Daoy (cell line): Measurements from ENCODE around the gene SYT17. TPM values are rescaled to one million over a fixed set of nuclear protein-coding genes. Genes with fewer than 3 reads are reported as not detected.
A peak's percentile ranks its signal among the peaks of the same experiment; 100 is the strongest.

Experiments used
- DNase-seq: peaks from one replicate; pipeline ENCODE4 v3.0.0-alpha.2; 2015; ENCODE audit warnings: low read depth
- total RNA-seq: library from RNA; depleted of rRNA; stranded (reverse); fragments of >200 nt; shearing (Covaris generic); gene quantifications from 2 replicates; pipeline ENCODE4 v1.2.3, GENCODE V29; 2014

The SYT17 gene
- total RNA-seq, 1 experiment from 2014 or later = 3.8 TPM

GRCh38 chr16:19215705-19216104 lies 47.7 kb downstream of the SYT17 start:
- DNase-seq = no peak

- no peak for DNase-seq
These were observed 50.5 kb downstream of the SYT17 start for GRCh38 chr16:19218581-19218980.

DNA sequence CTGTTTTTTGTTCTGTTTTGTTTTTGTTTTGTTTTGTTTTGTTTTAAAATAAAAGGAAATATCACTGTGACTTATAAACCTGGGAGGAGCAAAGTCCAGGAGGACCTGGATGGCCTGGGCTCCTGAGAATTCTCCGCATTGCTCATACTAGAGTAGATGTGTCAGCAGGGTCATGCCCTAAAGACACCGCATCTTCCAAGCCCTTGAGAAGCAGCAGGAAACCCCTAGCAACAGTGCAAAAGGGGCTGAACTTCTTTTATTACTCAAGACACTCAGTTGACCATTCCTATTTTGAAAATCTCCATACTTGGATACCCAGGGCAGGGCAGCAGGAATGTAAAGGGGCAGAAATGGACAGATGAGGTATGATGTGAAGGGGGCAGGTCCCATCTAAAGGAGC lies 51.8 kb downstream of the SYT17 start:
- no peak for DNase-seq

DNA sequence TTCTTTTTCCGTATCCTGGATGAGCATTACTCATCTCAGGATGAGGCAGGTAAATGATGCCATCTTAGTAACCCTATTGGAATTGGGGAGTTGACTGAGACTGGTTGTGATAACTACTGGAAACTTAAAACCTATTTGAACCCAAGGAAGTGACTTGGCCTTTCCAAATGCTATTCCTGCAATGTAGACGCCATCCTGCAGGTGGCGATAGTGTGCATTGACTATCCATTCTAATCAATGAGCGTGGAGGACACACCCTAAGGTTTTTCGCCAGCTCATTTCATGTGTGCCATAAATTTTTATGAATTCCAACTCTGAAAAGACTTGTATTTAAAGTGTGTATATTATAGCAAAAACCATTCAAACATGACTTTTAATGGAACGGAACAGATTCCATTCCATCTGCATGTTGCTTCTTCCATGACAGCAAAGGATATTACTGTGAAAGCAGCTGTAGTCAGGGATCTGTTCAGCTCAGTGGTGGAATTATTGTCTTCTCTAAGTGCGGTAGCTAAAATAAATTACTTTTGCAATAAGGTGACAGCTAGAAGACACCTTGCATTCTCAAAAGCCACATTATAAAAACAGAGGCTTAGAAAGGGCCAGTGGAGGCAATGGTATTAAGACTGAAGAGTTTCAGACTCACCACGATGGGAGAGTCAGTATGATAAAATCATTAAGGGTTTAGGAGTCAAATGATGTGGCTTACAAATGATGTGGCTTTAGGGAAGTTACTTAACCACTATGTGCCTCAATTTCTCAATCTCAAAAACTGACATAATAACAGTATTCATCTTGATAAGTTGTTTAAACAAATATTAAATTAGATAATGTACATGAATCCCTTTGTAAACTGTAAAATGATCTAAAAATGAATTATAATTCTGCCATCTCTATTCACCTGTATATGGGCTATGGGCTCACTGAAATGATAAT lies 55.5 kb downstream of the SYT17 start:
- peak; percentile 11 for DNase-seq

DNA sequence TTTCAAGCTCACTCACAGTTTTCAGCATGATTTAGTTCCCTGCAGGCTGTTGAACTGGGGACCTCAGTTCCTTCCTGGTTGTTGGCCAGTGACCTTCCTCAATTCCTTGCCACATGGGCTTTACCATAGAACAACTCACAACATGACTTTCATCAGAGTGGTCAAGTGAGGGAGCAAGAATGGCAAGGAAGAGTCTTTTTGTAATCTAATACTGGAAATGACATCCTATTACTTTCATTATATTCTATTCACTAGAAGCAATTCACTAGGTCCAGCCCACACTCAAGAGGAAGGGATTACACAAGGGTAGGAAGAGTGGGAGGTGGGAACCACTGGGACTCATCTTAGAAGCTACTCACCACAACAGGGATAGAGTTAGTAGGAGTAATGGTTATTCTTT lies 57.6 kb downstream of the SYT17 start:
- no peak for DNase-seq

DNA sequence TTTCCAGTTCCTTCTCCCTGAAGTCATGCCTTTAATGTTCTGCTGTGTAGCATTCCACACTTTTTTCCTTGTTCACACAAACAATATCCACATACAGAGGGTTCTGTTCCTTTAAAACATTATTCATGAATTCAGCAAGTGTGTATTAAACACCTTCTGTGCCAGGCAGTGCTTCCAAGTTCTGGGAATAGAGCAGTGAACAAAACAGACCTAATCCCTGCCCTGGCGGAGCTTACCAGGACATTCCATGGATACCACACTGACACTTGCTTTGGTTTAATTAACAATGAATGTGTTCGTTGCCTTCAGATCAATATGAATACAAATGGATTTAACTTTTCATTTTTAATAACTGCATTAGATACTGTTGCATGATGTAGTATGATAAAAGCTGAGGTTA lies 59.6 kb downstream of the SYT17 start:
- DNase-seq = no peak

DNA sequence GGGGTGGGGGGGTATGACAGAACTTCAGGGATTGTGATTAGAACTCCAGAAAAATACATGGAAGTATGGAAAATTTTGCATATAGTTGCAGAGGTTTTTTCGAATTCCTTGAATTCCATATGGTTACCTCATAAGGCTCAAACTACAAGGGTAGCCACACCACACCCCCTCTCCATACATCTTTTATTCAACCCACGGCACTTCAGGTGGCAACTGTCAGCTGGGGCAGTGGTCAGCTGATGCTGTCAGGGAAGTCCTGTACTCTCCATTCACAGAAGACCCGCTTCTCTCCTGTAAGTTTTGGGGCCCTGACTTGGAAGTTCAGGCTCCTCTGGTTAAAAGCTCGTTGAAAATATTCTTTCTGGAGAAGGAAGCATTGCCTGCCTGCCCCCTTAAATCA lies 60.0 kb downstream of the SYT17 start:
- DNase-seq = no peak

DNA sequence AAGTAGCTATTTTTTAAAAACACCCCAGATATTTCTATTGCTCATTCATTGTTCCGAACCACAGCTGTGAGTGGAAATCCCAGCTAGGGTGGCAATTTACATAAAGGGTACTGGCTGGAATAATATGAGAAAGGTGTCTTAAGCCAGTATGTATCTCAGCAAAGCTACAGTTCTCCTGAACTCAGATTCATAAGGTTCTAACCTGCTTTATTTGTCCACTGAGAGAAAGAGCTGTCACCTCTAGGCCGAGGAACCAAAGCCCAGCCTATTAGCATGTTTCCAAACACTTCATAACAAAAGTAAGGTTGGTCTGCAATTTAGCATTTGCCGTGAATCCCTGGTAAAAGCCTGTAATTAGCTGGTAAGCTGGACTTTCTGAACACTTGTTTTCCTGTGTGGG lies 60.5 kb downstream of the SYT17 start:
- no peak for DNase-seq

DNA sequence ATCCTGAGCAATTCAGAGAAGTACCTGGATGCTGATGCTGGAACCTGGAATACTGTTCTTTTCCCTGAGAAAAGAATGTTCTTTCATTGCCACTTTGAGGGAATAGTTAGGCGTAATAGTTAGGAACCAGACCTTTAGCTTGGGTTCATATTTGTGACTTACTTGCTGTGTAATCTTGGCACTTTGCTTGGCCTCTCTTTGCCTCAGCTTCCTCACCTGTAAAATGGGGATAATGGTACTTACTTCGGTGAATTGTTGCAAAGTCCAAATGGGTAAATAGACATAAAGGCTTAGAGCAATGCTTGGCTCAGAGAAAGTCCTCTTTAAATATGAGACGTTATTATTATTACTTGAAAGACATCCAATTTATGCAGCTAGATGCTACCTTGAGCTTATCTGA lies 62.5 kb downstream of the SYT17 start:
- DNase-seq = no peak

- DNase-seq = no peak
These were observed 63.8 kb downstream of the SYT17 start for GRCh38 chr16:19231881-19232280.

DNA sequence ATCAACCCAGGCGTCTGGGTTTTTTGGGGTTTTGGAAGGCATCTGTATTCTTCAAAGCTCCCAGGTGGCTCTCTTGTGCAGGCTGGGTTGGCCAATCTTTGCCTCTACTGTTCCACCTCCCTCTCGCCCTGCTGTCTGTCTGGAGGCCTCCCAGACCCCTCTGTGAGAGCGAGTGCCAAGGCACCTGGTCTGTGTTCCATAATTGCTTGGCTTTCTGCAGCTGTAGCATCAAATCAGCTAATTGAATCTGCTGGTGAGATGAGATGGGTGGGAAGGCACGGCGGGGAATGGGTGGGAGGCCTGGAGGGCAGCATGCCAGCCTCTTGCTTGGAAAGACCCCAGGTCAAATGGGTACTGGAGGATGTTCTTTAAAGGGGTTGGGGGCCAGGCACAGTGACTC lies 64.9 kb downstream of the SYT17 start:
- no peak for DNase-seq

- no peak for DNase-seq
These were observed 67.4 kb downstream of the SYT17 start for GRCh38 chr16:19235478-19235877.

DNA sequence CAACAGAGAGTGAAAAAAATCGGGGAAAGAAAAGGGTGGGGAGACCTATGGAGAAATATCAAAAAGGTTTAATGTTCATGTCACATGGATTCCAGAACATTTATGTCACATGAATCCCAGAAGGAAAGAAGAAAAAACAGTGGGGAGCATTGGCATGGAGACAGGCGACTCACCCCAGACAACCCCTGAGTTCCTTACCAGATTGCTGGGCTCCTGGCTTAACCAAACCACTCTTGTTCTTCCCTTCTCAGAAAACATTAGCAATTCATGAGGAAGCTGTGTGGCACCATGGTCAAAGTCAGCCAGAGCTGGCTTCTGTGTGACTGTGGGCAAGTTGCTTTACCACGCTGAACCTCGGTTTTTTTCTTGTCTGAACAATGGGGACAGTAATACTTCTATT lies 67.8 kb downstream of the SYT17 start:
- no peak for DNase-seq

DNA sequence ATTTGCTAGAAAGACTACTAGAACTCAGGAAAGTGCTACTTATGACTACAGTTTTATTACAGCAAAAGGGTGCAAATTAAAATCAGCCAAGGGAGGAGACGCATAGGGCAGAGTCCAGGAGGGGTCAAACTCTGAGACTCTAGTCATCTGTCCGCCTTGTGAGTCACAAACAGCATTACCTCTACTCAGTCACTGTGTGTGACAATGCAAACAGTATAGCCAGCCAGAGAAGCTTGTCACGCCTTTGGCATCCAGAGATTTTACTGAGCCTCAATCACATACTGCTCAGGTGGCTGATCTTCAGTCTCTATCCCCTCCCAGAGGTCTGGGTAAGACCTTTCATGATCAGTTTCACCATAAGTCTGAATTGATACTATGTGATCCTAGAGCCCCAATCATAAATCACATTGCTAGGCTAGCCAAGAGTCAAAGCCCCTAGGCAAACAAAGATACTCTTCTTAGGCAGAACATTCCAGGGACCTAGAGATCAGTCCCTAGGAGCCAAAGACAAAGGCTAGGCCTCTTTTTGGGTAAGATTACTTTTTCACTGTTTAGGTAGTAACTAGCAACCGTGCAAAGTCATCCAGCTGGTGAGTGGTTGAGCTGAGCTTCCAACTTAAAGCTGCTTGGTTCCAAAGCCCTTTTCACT lies 68.6 kb downstream of the SYT17 start:
- DNase-seq = no peak

- DNase-seq = no peak
These were observed 70.4 kb downstream of the SYT17 start for GRCh38 chr16:19238406-19238805.

- no peak for DNase-seq
These were observed 71.6 kb downstream of the SYT17 start for GRCh38 chr16:19239511-19240155.

GRCh38 chr16:19240494-19240893 lies 72.5 kb downstream of the SYT17 start:
- DNase-seq = no peak

GRCh38 chr16:19241512-19241911 lies 73.5 kb downstream of the SYT17 start:
- no peak for DNase-seq

DNA sequence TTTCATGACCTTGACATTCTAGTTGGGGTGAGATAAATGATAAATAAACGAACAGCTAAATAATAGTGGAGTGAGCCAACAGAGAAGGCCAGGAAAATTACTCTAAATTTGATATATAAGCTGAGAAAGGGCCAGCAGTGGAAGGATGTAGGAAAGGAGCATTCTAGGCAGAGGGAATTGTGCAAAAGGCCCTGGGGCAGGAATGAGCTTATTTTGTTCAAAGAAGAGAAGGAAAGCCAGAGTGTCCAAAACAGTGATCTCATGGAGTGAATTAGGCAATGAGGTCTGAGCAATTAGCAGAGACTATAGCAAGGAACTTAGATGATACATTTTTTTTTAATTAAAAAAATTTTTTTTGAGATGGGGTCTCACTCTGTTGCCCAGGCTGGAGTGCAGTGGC lies 74.1 kb downstream of the SYT17 start:
- no peak for DNase-seq

GRCh38 chr16:19242987-19243575 lies 75.0 kb downstream of the SYT17 start:
- DNase-seq = no peak

- DNase-seq = no peak
These were observed 77.4 kb downstream of the SYT17 start for GRCh38 chr16:19245326-19245925.

DNA sequence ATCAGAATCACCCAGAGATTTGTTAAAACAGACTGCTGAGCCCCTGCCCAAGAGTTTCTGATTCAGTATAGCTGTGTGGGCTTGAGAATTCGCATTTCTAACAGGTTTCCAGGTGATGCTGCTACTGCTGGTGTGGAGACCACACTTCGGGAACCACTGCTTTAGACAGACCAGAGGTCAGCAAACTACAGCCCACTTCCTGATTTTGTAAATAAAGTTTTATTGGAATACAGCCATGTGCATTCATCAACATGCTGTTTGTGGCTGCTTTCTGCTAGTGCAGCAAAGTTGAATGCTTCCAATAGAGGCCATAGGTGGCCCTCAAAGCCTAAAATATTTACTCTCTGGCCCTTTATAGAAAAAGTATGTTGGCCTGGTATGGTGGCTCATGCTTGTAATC lies 84.9 kb downstream of the SYT17 start:
- DNase-seq = no peak
